K562 (cell line): Measurements from ENCODE around the gene ACACB. TPM values are rescaled to one million over a fixed set of nuclear protein-coding genes. Genes with fewer than 3 reads are reported as not detected.

Experiments
- CREM ChIP-seq: IDR thresholded peaks from 2 replicates; pipeline ENCODE4 v1.6.1; 2014; ENCODE audit warnings: antibody characterized with exemption, low read depth
- E2F8 ChIP-seq: fragments of 450-650 bp; IDR thresholded peaks from 2 replicates; pipeline ENCODE4 v1.7.1; 2018; ENCODE audit warnings: mild to moderate bottlenecking, low read depth; ENCODE audit not compliant: partially characterized antibody
- ETS2 ChIP-seq: IDR thresholded peaks from 2 replicates; pipeline ENCODE4 v1.6.1; 2016; ENCODE audit warnings: borderline replicate concordance, missing genetic modification characterization, mild to moderate bottlenecking, moderate library complexity, missing compliant biosample characterization; ENCODE audit not compliant: poor library complexity, severe bottlenecking
- GABPB2 ChIP-seq: fragments of 250-450 bp; sonication (Bioruptor Pico); conservative IDR thresholded peaks from 2 replicates; pipeline ENCODE4 v1.5.1; 2021; ENCODE audit warnings: mild to moderate bottlenecking
- HIVEP1 ChIP-seq: fragments of 250-450 bp; sonication (Bioruptor Pico); IDR thresholded peaks from 2 replicates; pipeline ENCODE4 v1.4.0; 2020; ENCODE audit warnings: mild to moderate bottlenecking
- JUN ChIP-seq, 2 experiments: sonication (generic) in 1 of 2; formaldehyde crosslinking in 1 of 2; IDR thresholded peaks; 2 replicates each; pipeline versions ENCODE4 v1.6.1 to v1.8.0; 2012 to 2022; ENCODE audit warnings: borderline replicate concordance in 2 of 2, mild to moderate bottlenecking in 2 of 2, improper control_type of control experiment in 1 of 2, low read depth in 1 of 2, low read length in 1 of 2, missing genetic modification reagents in 1 of 2
- MEIS2 ChIP-seq: fragments of 450-650 bp; IDR thresholded peaks from 2 replicates; pipeline ENCODE4 v1.6.1; 2014; ENCODE audit warnings: mild to moderate bottlenecking; ENCODE audit not compliant: partially characterized antibody
- MNT ChIP-seq, 2 experiments: fragments of 450-650 bp; conservative IDR thresholded peaks; 2 replicates each; pipeline ENCODE4 v1.6.1; 2017; ENCODE audit warnings: mild to moderate bottlenecking in 2 of 2, moderate library complexity in 2 of 2
- MYNN ChIP-seq, 2 experiments: sonication (generic); formaldehyde crosslinking in 1 of 2; IDR thresholded peaks; 2 replicates each; pipeline versions ENCODE4 v1.5.0 to v1.6.1; 2016 to 2020; ENCODE audit warnings: antibody characterized with exemption in 1 of 2, missing genetic modification reagents in 1 of 2
- NFIC ChIP-seq: fragments of 450-650 bp; IDR thresholded peaks from 2 replicates; pipeline ENCODE4 v1.6.1; 2017; ENCODE audit warnings: mild to moderate bottlenecking, inconsistent platforms
- NFYB ChIP-seq: IDR thresholded peaks from 2 replicates; pipeline ENCODE4 v1.6.1; 2011; ENCODE audit warnings: mild to moderate bottlenecking, moderate library complexity; ENCODE audit not compliant: insufficient read length; ENCODE audit errors: extremely low read depth
- OTX1 ChIP-seq: fragments of 450-650 bp; formaldehyde crosslinking; IDR thresholded peaks from 2 replicates; pipeline ENCODE4 v1.4.0; 2022; ENCODE audit warnings: mild to moderate bottlenecking
- RBM22 ChIP-seq: fragments of 200-400 bp; formaldehyde crosslinking; IDR thresholded peaks from 2 replicates; pipeline ENCODE4 v1.6.1; 2018; ENCODE audit warnings: low read length, low read depth; ENCODE audit not compliant: poor library complexity, severe bottlenecking
- SIN3A ChIP-seq, 2 experiments: fragments of 150-350 bp in 1 of 2; IDR thresholded peaks; 2 replicates each; pipeline ENCODE4 v1.6.1; 2011 to 2016; ENCODE audit warnings: borderline replicate concordance in 2 of 2, low read depth in 2 of 2, low read length in 2 of 2, mild to moderate bottlenecking in 2 of 2, moderate library complexity in 2 of 2; ENCODE audit not compliant: control insufficient read depth in 1 of 2
- SRF ChIP-seq, 2 experiments: fragments of 250-450, 450-650 bp in 1 of 2; sonication (Bioruptor Pico) in 1 of 2; sonication (generic) in 1 of 2; formaldehyde crosslinking; IDR thresholded peaks; 2 replicates each; pipeline versions ENCODE4 v1.5.0 to v1.5.1; 2020 to 2022; ENCODE audit warnings: mild to moderate bottlenecking in 1 of 2, missing genetic modification reagents in 1 of 2
- SUPT5H ChIP-seq: fragments of 450-650 bp; IDR thresholded peaks from 2 replicates; pipeline ENCODE4 v1.6.1; 2016
- TAL1 ChIP-seq: fragments of 450-650 bp; IDR thresholded peaks from 2 replicates; pipeline ENCODE4 v1.6.1; 2016; ENCODE audit warnings: mild to moderate bottlenecking
- ZBTB9 ChIP-seq: fragments of 450-650 bp; formaldehyde crosslinking; IDR thresholded peaks from 2 replicates; pipeline ENCODE4 v1.4.0; 2020; ENCODE audit warnings: mild to moderate bottlenecking, moderate library complexity
- ZC3H8 ChIP-seq: fragments of 450-650 bp; IDR thresholded peaks from 2 replicates; pipeline ENCODE4 v1.6.1; 2017
- ZNF384 ChIP-seq: IDR thresholded peaks from 2 replicates; pipeline ENCODE4 v1.6.1; 2012; ENCODE audit warnings: low read depth, low read length, improper control_type of control experiment
- ZNF512 ChIP-seq: IDR thresholded peaks from 2 replicates; pipeline ENCODE4 v1.6.1; 2016; ENCODE audit warnings: missing genetic modification characterization, missing compliant biosample characterization
- polyA plus RNA-seq, 8 experiments: library from polyadenylated mRNA; depleted of rRNA in 4 of 8; stranded (reverse) in 5 of 8; unstranded in 3 of 8; fragments of >200 nt; fragmentation: Nextera tagmentation in 2 of 8; fragmentation: Illumina TruSeq in 1 of 8; extraction: Ambion mirVana in 2 of 8; extraction: Trizol in 1 of 8; gene quantifications; 2 replicates each; pipeline versions ENCODE4 v1.2.1 to v1.2.3, GENCODE V29; 2011 to 2014; ENCODE audit warnings: inconsistent platforms in 1 of 8, missing spikeins in 1 of 8
- total RNA-seq, 7 experiments: library from RNA; depleted of rRNA in 6 of 7; stranded (reverse); fragments of >200 nt in 6 of 7; fragmentation: Illumina TruSeq in 2 of 7; extraction: Trizol in 2 of 7; gene quantifications; 2 replicates each; pipeline versions ENCODE4 v1.2.1 to v1.2.3, GENCODE V29; 2011 to 2021; ENCODE audit warnings: low replicate concordance in 1 of 7

ACACB gene
- total and polyA plus RNA-seq, 9 of the 15 experiments (the other 6 are each of a cell fraction or from before 2014, with no cell fraction given): 0.10 to 2.5 (median 0.83) TPM

GRCh38 chr12:109110988-109111495, 5.3 kb upstream of the ACACB start (continued):
- TF ChIP-seq MNT (conservative IDR thresholded peaks at IDR 0.05): peak in 1 of 2 experiments; percentile 48; a peak in 1 of 4 replicates
- TF ChIP-seq ZBTB9 (CRISPR knock-in tag): peak; percentile 61; the same call in 1 of the 2 replicates
- no peak for TF ChIP-seq MEIS2
- no peak for TF ChIP-seq ETS2 (tag)
- 0 out of 4 replicates have a peak, but pooled peaks of 1 of the 2 experiments have one; percentile 39 for TF ChIP-seq SRF (CRISPR knock-in tag; IDR thresholded peaks at IDR 0.05)
- no peak for TF ChIP-seq ZNF512 (tag)
- TF ChIP-seq JUN (IDR thresholded peaks at IDR 0.05; ENCODE audit: borderline replicate concordance, low read depth, low read length): peak; percentile 20; the same call in 1 of the 2 replicates
- no peak for TF ChIP-seq JUN (CRISPR knock-in tag; IDR thresholded peaks at IDR 0.05; ENCODE audit: borderline replicate concordance)
- TF ChIP-seq NFIC: no peak
- TF ChIP-seq NFYB: no peak
- peak; percentile 66 for TF ChIP-seq CREM
- TF ChIP-seq OTX1 (CRISPR knock-in tag): peak; percentile 55; the same call in 1 of the 2 replicates
- no peak for TF ChIP-seq ZNF384
- TF ChIP-seq E2F8: peak; percentile 35
- no peak for TF ChIP-seq ZC3H8
- TF ChIP-seq SUPT5H: peak; percentile 61
- 0 out of 2 replicates have a peak, but pooled peaks have one; percentile 19 for TF ChIP-seq MYNN (IDR thresholded peaks at IDR 0.05)
- TF ChIP-seq MYNN (CRISPR knock-in tag; IDR thresholded peaks at IDR 0.05): no peak
- peak; percentile 81 for TF ChIP-seq RBM22
- 0 out of 2 replicates have a peak, but pooled peaks have one; percentile 68 for TF ChIP-seq HIVEP1 (CRISPR knock-in tag)
- TF ChIP-seq TAL1: no peak
- TF ChIP-seq GABPB2 (CRISPR knock-in tag): no peak
- peak in 1 of 2 experiments; percentile 37; a peak in 1 of 4 replicates for TF ChIP-seq SIN3A (IDR thresholded peaks at IDR 0.05; ENCODE audit: borderline replicate concordance in 2 of 2, control insufficient read depth in 1 of 2, low read depth in 2 of 2, low read length in 2 of 2)
